T-cell (primary cell): ENCODE data around the gene P2RY12. TPM values are rescaled to one million over a fixed set of nuclear protein-coding genes. Genes with fewer than 3 reads are reported as not detected.

Source experiments
- ATAC-seq, 4 experiments: fragments of 200-7000 bp in 3 of 4; fragments of 150-1000 bp in 1 of 4; cut with Tn5 transposase; replicated peaks in 1 of 4; 1 replicate in 3 of 4; 2 replicates in 1 of 4; pipeline ENCODE4 v1.10.0; 2021; ENCODE audit warnings: moderate library complexity in 3 of 4, mild to moderate bottlenecking in 2 of 4, moderate number of reproducible peaks in 1 of 4
- CTCF ChIA-PET, 2 donors: fragments of 300-600 bp; sonication (Branson Sonifier 250); formaldehyde crosslinking; loops; one replicate each; lab custom pipeline; 2022; ENCODE audit warnings: antibody characterized with exemption in 2 of 2; lab: Charles Lee
- POLR2A ChIA-PET, 2 donors: fragments of 300-600 bp; sonication (Branson Sonifier 250); formaldehyde crosslinking; loops; one replicate each; lab custom pipeline; 2022; ENCODE audit warnings: antibody characterized with exemption in 2 of 2; lab: Charles Lee
- DNase-seq, 35 experiments: peaks; one replicate each; pipeline versions ENCODE4 v3.0.0 to v3.0.0-alpha.2; 2013 to 2023
- H3K27ac ChIP-seq: one replicate; pipeline ENCODE4 v1.5.1; 2013; ENCODE audit warnings: low read length
- H3K27me3 ChIP-seq, 2 experiments: replicated peaks in 1 of 2; 1 replicate in 1 of 2; 2 replicates in 1 of 2; pipeline versions ENCODE4 v1.6.1 to v1.7.0; 2013; ENCODE audit warnings: low read length in 1 of 2, mixed read lengths in 1 of 2; ENCODE audit not compliant: control insufficient read depth in 2 of 2, insufficient read depth in 2 of 2; ENCODE audit errors: extremely low read depth in 1 of 2
- H3K36me3 ChIP-seq, 2 donors: 1 replicate in 1 of 2; 2 replicates in 1 of 2; pipeline versions ENCODE4 v1.6.1 to v1.7.0; 2013; ENCODE audit warnings: low read length in 1 of 2; ENCODE audit not compliant: control insufficient read depth in 2 of 2, insufficient read depth in 1 of 2; ENCODE audit errors: extremely low read depth in 1 of 2
- H3K4me1 ChIP-seq, 2 experiments: 1 replicate in 1 of 2; 2 replicates in 1 of 2; pipeline versions ENCODE4 v1.6.1 to v1.7.0; 2013; ENCODE audit warnings: low read length in 2 of 2, mixed read lengths in 1 of 2; ENCODE audit not compliant: insufficient read depth in 2 of 2, control insufficient read depth in 1 of 2; ENCODE audit errors: extremely low read depth in 1 of 2
- H3K4me3 ChIP-seq, 2 donors: 1 replicate in 1 of 2; 2 replicates in 1 of 2; pipeline versions ENCODE4 v1.5.1 to v1.7.0; 2013; ENCODE audit warnings: mild to moderate bottlenecking in 2 of 2, low read length in 1 of 2, moderate library complexity in 1 of 2; ENCODE audit not compliant: control insufficient read depth in 1 of 2; ENCODE audit errors: extremely low read depth in 1 of 2
- H3K9me3 ChIP-seq: 2 replicates; pipeline ENCODE4 v1.7.0; 2013
- H3K27ac Mint-ChIP-seq, 2 donors: one replicate each; pipeline ENCODE4 v1.8.0; 2020 to 2021; ENCODE audit warnings: mild to moderate bottlenecking in 2 of 2, mixed read lengths in 2 of 2
- H3K27me3 Mint-ChIP-seq, 2 donors: one replicate each; pipeline ENCODE4 v1.8.0; 2021 to 2022; ENCODE audit warnings: mixed read lengths in 2 of 2
- H3K36me3 Mint-ChIP-seq: one replicate; pipeline ENCODE4 v1.8.0; 2021; ENCODE audit warnings: mixed read lengths
- H3K4me1 Mint-ChIP-seq, 3 donors: one replicate each; pipeline ENCODE4 v1.8.0; 2020 to 2022; ENCODE audit warnings: mixed read lengths in 3 of 3, mild to moderate bottlenecking in 1 of 3
- H3K4me3 Mint-ChIP-seq, 3 donors: one replicate each; pipeline ENCODE4 v1.8.0; 2020 to 2022; ENCODE audit warnings: mild to moderate bottlenecking in 3 of 3, mixed read lengths in 3 of 3, moderate library complexity in 3 of 3
- H3K9me3 Mint-ChIP-seq, 3 donors: one replicate each; pipeline ENCODE4 v1.8.0; 2020 to 2022; ENCODE audit warnings: mixed read lengths in 3 of 3
- WGBS: methylation state at CpG from one replicate; pipeline ENCODE4 v1.1.5; 2013; ENCODE audit warnings: missing lambda C conversion rate; ENCODE audit not compliant: insufficient coverage; 5-methylcytosine and 5-hydroxymethylcytosine counted together
- total RNA-seq, 35 experiments: library from RNA in 6 of 35; stranded (reverse) in 6 of 35; fragments of 120-200 nt in 1 of 35; gene quantifications; one replicate each; pipeline versions ENCODE4 v1.2.1 to v1.2.4 and lab custom pipeline; 2013 to 2026

P2RY12 gene
- total RNA-seq, 5 donors from 2014 or later (not counting 1 experiment from before 2014, with no cell fraction given): 0.51 TPM; not detected in 4

DNA sequence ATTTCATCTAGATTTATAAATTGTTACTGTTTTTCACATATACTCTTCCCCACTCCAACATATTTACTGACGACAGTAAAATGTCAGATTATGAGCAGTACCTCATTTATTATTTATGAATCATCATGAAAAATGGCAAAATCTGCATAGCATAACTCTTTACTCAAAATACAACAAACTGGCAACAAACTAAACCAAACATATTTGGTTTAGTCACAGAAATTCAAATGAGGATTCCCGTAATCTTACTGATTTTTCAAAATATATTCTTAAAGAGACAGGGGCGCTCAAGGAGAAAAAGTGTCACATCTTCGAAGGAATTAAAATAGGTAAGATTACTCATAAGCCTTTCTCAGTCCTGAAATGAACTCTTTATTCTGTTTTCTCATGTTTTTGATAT is 64.9 kb downstream of the P2RY12 start:
- H3K4me3 Mint-ChIP-seq: no peak overlapping the region
- no peaks in the 10 kb centered on the region for H3K36me3 ChIP-seq
- H3K9me3 ChIP-seq: no peaks in the 10 kb centered on the region
- H3K4me1 Mint-ChIP-seq: peaks cover 0 to 5% (median 4%) of the 10 kb centered on the region in 3 donors
- ATAC-seq: no peak
- no CpG with 5 or more reads among the region's 4 CpGs for WGBS
- H3K27ac ChIP-seq: no peak overlapping the region
- CTCF ChIA-PET: interaction anchor here in 1 of 2 donors (0.5 kb wide), 1 partner anchor 18 kb away, joined by 4 read pairs; no protein-coding TSS in a partner anchor
- H3K27ac Mint-ChIP-seq: no peak overlapping the region
- H3K9me3 Mint-ChIP-seq: no peaks in the 10 kb centered on the region
- DNase-seq: no peak
- no peaks in the 10 kb centered on the region for H3K4me1 ChIP-seq
- no peaks in the 10 kb centered on the region for H3K27me3 Mint-ChIP-seq
- POLR2A ChIA-PET: no interaction called here
- no peaks in the 10 kb centered on the region for H3K36me3 Mint-ChIP-seq
- no peak overlapping the region for H3K4me3 ChIP-seq
- no peaks in the 10 kb centered on the region for H3K27me3 ChIP-seq

- H3K36me3 Mint-ChIP-seq: no peaks in the 10 kb centered on the region
- POLR2A ChIA-PET: no interaction called here
- Histone ChIP-seq H3K4me1 (no peaks in the 10 kb centered on the region), H3K27ac (no peak overlapping the region), H3K27me3 (no peaks in the 10 kb centered on the region), H3K36me3 (no peaks in the 10 kb centered on the region), H3K4me3 (no peak overlapping the region), H3K9me3 (no peaks in the 10 kb centered on the region)
- H3K4me3 Mint-ChIP-seq: no peak overlapping the region
- no peaks in the 10 kb centered on the region for H3K27me3 Mint-ChIP-seq
- no peak for ATAC-seq
- H3K27ac Mint-ChIP-seq: no peak overlapping the region
- H3K9me3 Mint-ChIP-seq: no peaks in the 10 kb centered on the region
- 100% methylated on average over 1 of the region's 7 CpGs for WGBS
- DNase-seq: no peak
- H3K4me1 Mint-ChIP-seq: peaks cover 0 to 5% (median 4%) of the 10 kb centered on the region in 3 donors
- CTCF ChIA-PET: no interaction called here
Measured at GRCh38 chr3:151318991-151319390, 65.6 kb downstream of the P2RY12 start.

DNA sequence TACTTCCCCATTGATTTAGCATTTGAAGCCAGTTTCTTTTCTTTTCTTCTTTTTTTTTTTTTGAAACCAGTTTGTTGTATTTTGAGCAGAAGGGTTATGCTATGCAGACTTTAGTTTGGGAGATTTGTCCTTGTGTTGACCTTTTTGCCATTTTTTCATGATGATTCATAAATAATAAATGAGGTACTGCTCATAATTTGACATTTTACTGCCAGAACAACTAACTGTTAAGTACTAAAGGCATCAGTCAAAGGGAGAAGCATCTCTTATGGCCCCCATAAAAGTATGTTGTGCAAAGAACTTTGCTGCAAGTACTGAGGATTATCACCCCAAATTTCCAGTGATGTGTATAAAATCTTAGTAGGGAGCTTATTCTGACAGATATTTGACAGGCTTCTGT is 66.2 kb downstream of the P2RY12 start:
- H3K27me3 ChIP-seq: no peaks in the 10 kb centered on the region
- POLR2A ChIA-PET: interaction anchor here in 1 of 2 donors (0.5 kb wide), 1 partner anchor 37 kb away, joined by 3 read pairs; no protein-coding TSS in a partner anchor
- H3K4me3 ChIP-seq: no peak overlapping the region
- Mint-ChIP-seq H3K4me3 (no peak overlapping the region), H3K9me3 (no peaks in the 10 kb centered on the region), H3K27ac (no peak overlapping the region), H3K27me3 (no peaks in the 10 kb centered on the region), H3K36me3 (no peaks in the 10 kb centered on the region), H3K4me1 (peaks cover 0 to 5% (median 4%) of the 10 kb centered on the region in 3 donors)
- H3K36me3 ChIP-seq: no peaks in the 10 kb centered on the region
- DNase-seq (no peak), ATAC-seq (no peak)
- H3K4me1 ChIP-seq: no peaks in the 10 kb centered on the region
- H3K9me3 ChIP-seq: no peaks in the 10 kb centered on the region
- no peak overlapping the region for H3K27ac ChIP-seq
- CTCF ChIA-PET: no interaction called here

DNA sequence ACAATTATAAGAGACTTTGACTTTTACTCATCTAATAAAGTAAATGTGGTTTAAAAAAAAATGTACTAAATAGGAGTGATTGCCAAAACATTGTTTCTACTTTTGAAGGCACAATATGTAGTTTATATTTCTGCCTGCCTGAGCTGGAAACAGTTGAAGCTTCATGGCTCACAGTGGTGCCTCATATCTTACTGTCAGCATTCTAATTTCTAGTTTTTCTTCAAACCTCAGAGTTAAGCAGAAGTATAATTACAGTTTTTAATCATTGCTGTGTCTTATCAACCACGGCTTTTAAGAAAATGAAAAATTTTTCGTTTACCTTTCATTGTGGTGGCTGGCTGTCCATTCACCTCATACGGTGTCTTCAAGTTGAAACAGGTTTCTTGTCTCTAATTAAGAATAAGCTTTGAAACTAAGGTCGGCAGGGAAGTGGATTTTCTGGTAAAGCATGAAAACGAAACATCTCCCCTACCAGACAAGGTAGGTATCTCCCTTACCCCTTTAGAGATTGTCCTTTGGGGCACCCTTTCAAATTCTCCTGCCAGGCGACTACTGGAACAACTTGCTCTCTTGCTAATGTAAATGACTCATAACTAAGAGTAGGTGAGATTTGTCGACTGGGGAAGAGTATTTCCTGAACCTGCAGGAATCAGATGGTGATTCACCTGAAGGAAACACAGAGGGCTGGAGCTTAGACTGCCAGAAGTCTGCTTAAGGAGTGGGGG is 68.1 kb downstream of the P2RY12 start, which contains the start of gene GPR87:
TSS of gene GPR87 (minus strand) at position 554 of the 725 bp plus-strand sequence. CDS start 16,720 bp downstream, outside the sequence.
- no peak within 1 kb of the TSS for H3K27ac Mint-ChIP-seq
- peaks cover 0 to 5% (median 4%) of the 10 kb centered on the region in 3 donors for H3K4me1 Mint-ChIP-seq
- Histone ChIP-seq H3K27ac (no peak within 1 kb of the TSS), H3K9me3 (no peaks in the 10 kb centered on the region), H3K36me3 (no peaks in the 10 kb centered on the region), H3K27me3 (no peaks in the 10 kb centered on the region), H3K4me3 (no peak within 1 kb of the TSS), H3K4me1 (no peaks in the 10 kb centered on the region)
- no peak within 1 kb of the TSS for H3K4me3 Mint-ChIP-seq
- DNase-seq (no peak), ATAC-seq (no peak)
- POLR2A ChIA-PET: no interaction called here
- no peaks in the 10 kb centered on the region for H3K27me3 Mint-ChIP-seq
- no peaks in the 10 kb centered on the region for H3K36me3 Mint-ChIP-seq
- CTCF ChIA-PET: no interaction called here
- WGBS: no CpG with 5 or more reads among the region's 7 CpGs
- no peaks in the 10 kb centered on the region for H3K9me3 Mint-ChIP-seq

GRCh38 chr3:151315846-151316245 is 68.7 kb downstream of the P2RY12 start:
- DNase-seq (no peak), ATAC-seq (no peak)
- ChIA-PET CTCF (no interaction called here), POLR2A (no interaction called here)
- H3K9me3 Mint-ChIP-seq: no peaks in the 10 kb centered on the region
- no peaks in the 10 kb centered on the region for H3K36me3 ChIP-seq
- H3K27ac Mint-ChIP-seq: no peak overlapping the region
- H3K4me1 Mint-ChIP-seq: peaks cover 0 to 5% (median 4%) of the 10 kb centered on the region in 3 donors
- H3K27ac ChIP-seq: no peak overlapping the region
- no peaks in the 10 kb centered on the region for H3K27me3 Mint-ChIP-seq
- no peaks in the 10 kb centered on the region for H3K9me3 ChIP-seq
- no peak overlapping the region for H3K4me3 Mint-ChIP-seq
- H3K4me1 ChIP-seq: no peaks in the 10 kb centered on the region
- H3K4me3 ChIP-seq: no peak overlapping the region
- no CpG with 5 or more reads among the region's 2 CpGs for WGBS
- H3K36me3 Mint-ChIP-seq: no peaks in the 10 kb centered on the region
- H3K27me3 ChIP-seq: no peaks in the 10 kb centered on the region

- DNase-seq: no peak
- no peaks in the 10 kb centered on the region for H3K36me3 ChIP-seq
- Mint-ChIP-seq H3K4me3 (no peak overlapping the region), H3K36me3 (no peaks in the 10 kb centered on the region), H3K4me1 (peaks cover 0 to 5% (median 4%) of the 10 kb centered on the region in 3 donors), H3K27me3 (no peaks in the 10 kb centered on the region), H3K27ac (no peak overlapping the region), H3K9me3 (no peaks in the 10 kb centered on the region)
- H3K27ac ChIP-seq: no peak overlapping the region
- H3K4me3 ChIP-seq: no peak overlapping the region
- WGBS: no CpG with 5 or more reads among the region's 2 CpGs
- ChIA-PET POLR2A (no interaction called here), CTCF (no interaction called here)
- no peaks in the 10 kb centered on the region for H3K9me3 ChIP-seq
- no peaks in the 10 kb centered on the region for H3K4me1 ChIP-seq
- no peaks in the 10 kb centered on the region for H3K27me3 ChIP-seq
- no peak for ATAC-seq
Measured at GRCh38 chr3:151315136-151315535, 69.4 kb downstream of the P2RY12 start.
